NCI-H128 (cell line): ENCODE measurements around the gene HSD17B8.

Experiments used
- DNase-seq: peaks from one replicate; lab custom pipeline; 2025; ENCODE audit not compliant: unreplicated experiment; lab: John Stamatoyannopoulos, UW

HSD17B8 gene

DNA sequence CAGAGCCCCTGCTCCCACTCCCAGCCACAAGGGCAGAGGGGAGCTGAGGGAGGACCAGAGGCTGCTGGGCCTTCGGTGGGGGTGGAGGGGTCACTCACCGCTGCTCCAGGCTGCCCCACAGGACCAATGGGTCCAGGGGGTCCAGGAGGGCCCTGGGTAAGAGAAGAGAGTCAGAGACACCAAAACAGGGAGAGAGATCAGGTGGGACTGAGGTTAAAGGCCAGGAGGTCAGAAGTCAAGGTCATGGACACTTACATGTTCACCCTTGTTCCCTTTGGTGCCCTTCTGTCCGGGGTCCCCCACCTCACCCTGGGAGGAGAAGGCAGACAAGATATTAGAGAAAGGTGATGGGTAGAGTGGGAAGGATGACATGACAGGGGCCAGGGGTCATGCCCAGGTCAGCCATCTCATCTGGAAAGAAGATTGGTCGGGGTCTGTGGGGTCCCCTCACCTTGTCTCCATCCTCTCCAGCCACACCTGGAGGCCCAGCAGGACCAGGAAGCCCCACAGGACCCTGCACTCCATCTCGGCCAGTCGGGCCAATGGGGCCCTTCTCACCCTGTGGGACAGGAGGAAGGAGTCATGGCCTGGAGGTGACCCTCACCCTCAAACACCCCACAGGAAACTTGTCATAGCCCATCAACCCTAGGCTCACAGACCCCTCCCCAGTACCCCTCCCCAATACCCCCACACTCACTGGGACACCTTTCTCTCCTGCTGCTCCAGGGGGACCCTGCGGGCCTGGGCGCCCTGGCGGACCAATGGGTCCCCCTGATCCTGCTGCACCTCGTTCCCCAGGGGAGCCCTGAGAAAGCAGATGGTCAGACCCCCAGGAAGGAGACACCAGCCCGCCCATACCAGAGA lies 33.2 kb upstream of the HSD17B8 start:
- no peak for DNase-seq

DNA sequence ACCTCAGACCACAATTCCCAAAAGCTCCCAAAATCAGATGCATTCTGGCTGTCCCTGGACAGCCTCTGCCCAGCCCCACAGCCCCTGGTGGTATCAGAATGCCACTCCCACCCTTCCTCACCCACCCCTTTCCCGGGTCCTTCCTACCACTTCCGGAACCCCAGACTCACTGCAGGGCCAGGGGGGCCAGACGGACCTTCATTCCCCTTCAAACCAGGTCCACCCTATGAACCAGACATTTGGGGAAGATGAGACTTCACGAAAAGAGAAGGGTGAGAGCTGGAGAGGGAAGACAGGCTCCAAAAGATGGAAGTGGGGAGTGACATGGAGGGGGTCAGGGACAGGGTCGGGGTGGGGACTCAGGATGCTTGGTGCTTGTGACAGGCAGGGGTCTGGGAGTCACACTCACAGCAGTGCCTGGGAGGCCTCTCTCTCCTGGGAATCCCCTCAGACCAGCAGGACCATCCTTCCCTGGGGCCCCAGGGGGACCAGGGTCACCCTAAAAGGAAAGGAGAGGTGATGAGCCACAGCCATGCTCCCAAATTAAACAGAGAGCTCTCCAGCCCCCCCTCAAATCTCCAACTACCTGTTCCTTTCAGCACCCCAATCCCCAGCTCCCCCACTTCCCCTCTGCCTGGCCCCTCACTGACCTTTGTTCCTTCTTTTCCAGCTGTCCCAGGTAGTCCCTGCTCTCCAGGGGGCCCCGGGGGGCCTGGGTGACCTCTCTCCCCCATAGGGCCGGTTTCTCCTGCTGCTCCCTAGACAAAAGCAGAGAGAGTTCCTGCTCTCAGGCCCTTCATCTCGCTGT lies 32.4 kb upstream of the HSD17B8 start:
- DNase-seq, result no peak

- DNase-seq, result no peak
Measured at GRCh38 chr6:33172688-33173534, 31.5 kb upstream of the HSD17B8 start.

DNA sequence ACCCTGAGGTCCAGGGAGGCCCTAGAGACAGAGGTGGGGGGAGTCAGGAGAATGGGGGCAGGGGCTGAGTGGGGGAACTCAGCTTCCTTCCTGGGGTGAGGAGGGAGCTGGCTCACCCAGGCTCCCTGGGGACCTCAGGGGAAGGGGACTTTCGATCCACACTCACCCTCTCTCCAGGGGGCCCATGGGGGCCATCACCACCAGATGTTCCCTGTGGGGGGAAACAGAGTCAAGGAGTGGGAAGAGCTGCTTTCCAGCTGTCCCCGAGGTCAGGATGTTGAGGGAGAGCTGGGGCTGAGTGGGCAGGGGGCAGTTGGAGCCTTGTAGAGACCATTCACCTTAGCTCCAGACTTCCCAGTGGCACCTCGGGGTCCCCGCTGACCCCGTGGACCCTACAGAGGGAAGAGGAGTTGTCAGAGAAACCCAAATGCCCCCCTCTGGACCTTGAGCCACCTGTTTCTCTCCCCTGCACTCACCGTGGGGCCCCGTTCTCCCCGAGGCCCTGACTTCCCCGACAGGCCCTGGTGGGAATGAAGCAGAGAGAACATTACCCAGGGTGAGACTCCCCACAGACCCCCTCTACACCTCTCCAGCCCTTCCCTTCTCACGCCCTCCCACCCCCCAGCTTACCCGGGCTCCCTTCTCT lies 30.8 kb upstream of the HSD17B8 start:
- DNase-seq, result no peak

DNA sequence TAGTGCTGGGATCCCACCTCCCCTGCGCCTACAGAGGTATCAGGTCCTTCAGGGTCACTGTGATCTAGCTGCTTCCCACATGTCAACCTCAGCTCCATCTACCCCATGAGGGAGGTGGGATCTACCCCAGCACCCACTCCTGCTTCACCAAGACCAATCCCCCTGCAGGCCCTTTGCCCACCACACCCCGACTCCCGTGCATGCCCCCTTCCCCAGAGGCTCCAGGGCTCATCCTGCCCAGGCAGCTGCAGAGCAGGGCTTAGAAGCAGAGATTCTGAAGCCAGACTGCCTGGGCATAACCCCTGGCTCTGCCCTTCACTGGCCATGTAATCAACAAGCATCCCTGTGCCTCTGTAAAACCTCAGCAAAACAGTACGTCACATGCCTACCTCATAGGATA lies 29.7 kb upstream of the HSD17B8 start:
- no peak for DNase-seq

DNA sequence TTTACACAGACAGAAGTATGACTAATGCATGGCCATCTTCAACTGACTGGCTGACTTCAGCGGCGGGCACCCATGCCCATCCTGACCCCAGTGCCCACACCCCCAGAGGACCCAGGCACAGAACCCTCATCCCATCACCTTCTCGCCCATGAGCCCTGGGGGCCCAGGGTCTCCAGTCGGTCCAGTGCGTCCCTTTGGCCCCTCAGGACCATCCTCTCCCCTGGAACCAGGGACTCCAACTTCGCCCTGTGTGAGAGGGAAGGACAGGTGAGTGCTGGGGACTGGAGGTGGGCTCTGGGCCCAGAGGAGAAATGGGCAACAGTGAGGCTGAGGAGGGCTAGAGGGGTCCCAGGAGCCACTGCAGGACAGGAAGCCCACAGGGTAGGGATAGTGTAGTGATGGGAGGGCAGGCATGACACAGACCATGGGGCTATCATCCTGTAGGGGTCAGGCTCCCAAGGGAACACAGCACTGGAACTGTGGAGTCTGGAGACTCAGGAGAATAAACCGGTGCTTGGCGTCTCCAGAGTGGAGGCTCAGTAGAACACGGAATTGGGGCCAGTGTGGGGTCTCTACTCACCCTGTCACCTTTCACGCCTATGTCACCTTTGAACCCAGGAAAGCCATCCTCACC lies 28.9 kb upstream of the HSD17B8 start:
- DNase-seq, result no peak

GRCh38 chr6:33176906-33177305 lies 27.5 kb upstream of the HSD17B8 start:
- no peak for DNase-seq

DNA sequence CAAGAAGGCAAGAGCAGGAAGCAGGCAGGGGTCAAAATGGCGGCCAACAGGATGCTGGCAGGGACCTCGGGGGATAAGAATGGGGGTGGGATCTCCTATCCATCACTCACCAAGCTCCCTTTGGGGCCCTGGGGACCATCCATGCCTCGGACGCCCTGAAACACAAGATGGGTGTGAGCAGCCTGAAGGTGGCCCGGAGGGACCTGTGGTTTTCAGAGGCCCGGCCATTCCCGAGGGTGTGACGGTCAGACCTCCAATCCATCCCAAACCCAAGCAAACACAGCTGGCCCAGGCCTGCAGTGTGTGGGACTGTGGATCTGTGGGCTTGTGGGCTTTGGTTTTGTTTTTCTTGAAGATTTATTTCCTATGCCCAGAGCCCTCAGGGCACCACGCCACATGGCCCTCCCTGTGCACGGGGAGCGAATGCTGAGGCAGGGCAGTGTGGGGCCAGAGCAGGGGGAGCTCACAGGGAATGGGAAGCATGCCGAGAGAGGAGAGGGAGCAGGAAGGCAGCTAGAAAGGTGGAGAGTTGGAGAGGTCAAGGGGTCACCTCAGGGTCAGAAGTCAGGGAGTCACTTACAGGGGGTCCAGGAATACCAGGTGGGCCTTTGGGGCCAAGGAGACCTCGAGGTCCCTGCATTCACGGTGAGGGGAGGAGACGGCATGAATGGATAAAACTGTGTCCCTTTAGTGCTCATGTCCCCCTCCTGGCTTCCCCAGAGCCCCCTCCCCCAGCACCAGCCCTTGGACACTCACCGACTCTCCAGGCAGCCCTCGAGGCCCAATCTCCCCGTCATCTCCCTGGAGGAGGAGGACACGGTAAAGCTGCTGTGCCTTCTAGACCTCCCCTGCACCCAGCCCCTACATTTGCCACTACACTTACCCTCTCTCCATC lies 26.7 kb upstream of the HSD17B8 start:
- no peak for DNase-seq

DNA sequence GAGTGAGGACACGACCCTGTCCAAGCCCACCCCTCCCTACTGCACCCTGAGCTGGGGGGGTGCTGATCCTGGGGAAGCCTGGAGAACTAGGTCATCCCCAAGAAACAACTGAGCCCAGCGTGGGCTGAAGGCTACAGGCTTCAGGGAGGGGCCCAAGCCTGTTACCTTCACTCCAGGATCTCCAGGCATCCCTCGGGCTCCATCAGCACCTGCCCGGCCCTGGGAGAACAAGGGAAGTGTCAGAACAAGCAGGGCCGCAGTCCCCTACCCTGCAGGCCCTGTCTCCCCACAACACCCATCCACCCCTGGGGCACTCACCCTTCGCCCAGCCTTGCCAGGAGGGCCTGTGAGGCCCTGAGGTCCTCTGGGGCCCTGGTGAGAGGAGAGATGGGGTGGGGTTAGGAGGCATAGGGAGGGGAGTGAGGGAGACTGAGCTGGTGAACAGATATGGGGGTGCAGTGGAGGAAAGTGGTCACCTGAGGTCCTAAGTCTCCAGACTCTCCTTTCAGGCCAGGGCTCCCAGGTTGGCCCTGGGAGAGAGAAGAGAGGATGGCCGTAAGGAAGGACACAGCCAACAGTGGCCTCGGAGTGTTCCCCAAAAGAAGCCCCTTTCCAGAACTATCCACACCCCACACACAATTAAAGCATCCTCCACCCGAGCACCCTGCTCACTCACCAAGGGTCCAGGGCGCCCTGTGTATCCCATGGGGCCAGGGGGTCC lies 25.5 kb upstream of the HSD17B8 start:
- DNase-seq, result no peak

DNA sequence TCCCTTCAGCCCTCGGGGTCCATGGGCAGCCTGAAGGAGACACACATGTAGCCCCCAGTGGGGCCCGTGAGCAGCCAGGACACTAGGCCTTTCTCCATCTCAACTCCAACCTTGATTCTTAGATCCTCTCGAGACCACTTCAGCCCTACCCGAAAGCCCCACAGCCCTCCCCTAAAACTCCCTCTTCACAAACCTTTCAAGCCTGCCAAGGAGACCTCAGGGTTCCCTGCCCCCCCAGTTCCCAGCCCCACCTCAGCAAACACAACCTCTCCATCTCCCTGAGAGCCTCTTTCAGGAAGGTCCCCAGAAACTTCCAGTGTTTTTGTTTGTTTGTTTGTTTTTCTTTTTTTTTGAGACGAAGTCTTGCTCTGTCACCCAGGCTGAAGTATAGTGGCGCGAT lies 23.3 kb upstream of the HSD17B8 start:
- DNase-seq, result no peak

- no peak for DNase-seq
Measured at GRCh38 chr6:33183071-33183683, 21.3 kb upstream of the HSD17B8 start.

DNA sequence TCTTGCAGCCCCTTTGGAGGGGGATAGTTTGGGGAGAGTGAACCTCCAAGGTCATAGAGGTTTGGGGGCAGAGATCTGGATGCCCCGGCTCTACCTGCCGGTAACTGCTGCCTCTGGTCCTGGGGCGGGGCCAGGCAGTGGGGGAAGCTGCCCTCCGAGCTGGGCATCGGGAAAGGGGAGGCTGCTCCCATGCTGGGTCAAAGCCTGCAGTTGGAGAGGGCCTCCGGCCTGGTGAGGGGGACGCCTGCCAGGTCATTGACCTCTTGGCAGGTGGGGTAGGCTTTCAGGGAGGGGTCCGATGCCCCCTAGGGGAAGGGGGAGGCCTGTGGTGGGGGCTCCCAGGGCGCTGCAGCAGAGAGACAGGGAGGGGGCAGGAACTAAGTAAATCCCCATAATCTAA lies 19.3 kb upstream of the HSD17B8 start:
- no peak for DNase-seq

- DNase-seq, result no peak
Measured at GRCh38 chr6:33185654-33186187, 18.7 kb upstream of the HSD17B8 start.

DNA sequence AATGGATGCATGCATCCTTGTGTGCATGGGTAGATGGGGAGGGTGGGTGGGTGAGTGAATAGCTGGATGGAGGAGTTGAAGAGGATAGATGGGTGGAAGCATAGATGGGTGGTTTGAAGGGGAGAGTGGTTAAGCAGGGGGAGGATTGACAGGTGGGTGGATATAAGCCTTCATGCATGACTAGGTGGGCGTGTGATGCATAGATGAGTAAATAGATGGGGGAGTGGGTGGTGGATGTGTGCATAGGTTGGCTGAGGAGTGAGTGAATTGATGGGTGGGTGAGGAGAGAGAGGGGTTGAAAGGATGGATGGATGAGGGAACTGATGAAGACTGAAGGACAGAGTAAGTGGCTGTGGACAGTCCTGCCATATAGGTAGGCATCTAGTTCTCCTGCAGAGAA lies 16.6 kb upstream of the HSD17B8 start:
- DNase-seq, result no peak

- no peak for DNase-seq
Measured at GRCh38 chr6:33189164-33189563, 15.3 kb upstream of the HSD17B8 start.

GRCh38 chr6:33189625-33190448 lies 14.6 kb upstream of the HSD17B8 start:
- no peak for DNase-seq

- no peak for DNase-seq
Measured at GRCh38 chr6:33190504-33191107, 13.8 kb upstream of the HSD17B8 start.
